Measurements from ENCODE around the gene DCLRE1C. TPM values are rescaled to one million over a fixed set of nuclear protein-coding genes. Genes with fewer than 3 reads are reported as not detected.

Gene DCLRE1C
- total RNA-seq, 5 donors from 2014 or later (not counting 1 experiment from before 2014, with no cell fraction given): 13.6 to 26.5 (median 23.1) TPM

GRCh38 chr10:14906765-14907164 lies 47.1 kb downstream of the DCLRE1C start:
- Histone ChIP-seq H3K27ac (ENCODE audit: low read length) (no peak overlapping the region), H3K27me3 (replicated peaks in 1 of 2; ENCODE audit: control insufficient read depth in 2 of 2, extremely low read depth in 1 of 2, insufficient read depth in 2 of 2, low read length in 1 of 2) (no peaks in the 10 kb centered on the region), H3K4me3 (ENCODE audit: control insufficient read depth in 1 of 2, extremely low read depth in 1 of 2, low read length in 1 of 2) (no peak overlapping the region), H3K36me3 (ENCODE audit: control insufficient read depth in 2 of 2, extremely low read depth in 1 of 2, insufficient read depth in 1 of 2, low read length in 1 of 2) (peaks cover 8 to 32% of the 10 kb centered on the region in 2 donors), H3K4me1 (ENCODE audit: control insufficient read depth in 1 of 2, extremely low read depth in 1 of 2, insufficient read depth in 2 of 2, low read length in 2 of 2) (peaks cover 0 to 2% of the 10 kb centered on the region in 2 experiments), H3K9me3 (no peaks in the 10 kb centered on the region)
- DNase-seq (no peak), ATAC-seq (replicated peaks in 1 of 4) (no peak)
- no peak overlapping the region for H3K4me3 Mint-ChIP-seq
- peaks cover 50% of the 10 kb centered on the region for H3K36me3 Mint-ChIP-seq
- 95% methylated on average over 2 of the region's 2 CpGs for WGBS (ENCODE audit: insufficient coverage)
- peak overlapping the region in 1 of 2 donors; percentile 35 for H3K27ac Mint-ChIP-seq
- peaks cover 0 to 5% (median 4%) of the 10 kb centered on the region in 3 donors for H3K9me3 Mint-ChIP-seq
- peaks cover 20 to 28% (median 23%) of the 10 kb centered on the region in 3 donors for H3K4me1 Mint-ChIP-seq
- ChIA-PET CTCF (no interaction called here), POLR2A (no interaction called here)
- H3K27me3 Mint-ChIP-seq: no peaks in the 10 kb centered on the region

- ATAC-seq (replicated peaks in 1 of 4) (peak; percentile 19 to 87 (median 42)), DNase-seq (peak in 2 of 35 experiments; percentile 23 to 35)
- Mint-ChIP-seq H3K9me3 (peaks cover 0 to 5% (median 4%) of the 10 kb centered on the region in 3 donors), H3K4me1 (peaks cover 19 to 21% (median 20%) of the 10 kb centered on the region in 3 donors), H3K27ac (peak overlapping the region; percentile 11 to 70), H3K4me3 (no peak overlapping the region), H3K27me3 (no peaks in the 10 kb centered on the region), H3K36me3 (peaks cover 42% of the 10 kb centered on the region)
- no peak overlapping the region for H3K4me3 ChIP-seq (ENCODE audit: control insufficient read depth in 1 of 2, extremely low read depth in 1 of 2, low read length in 1 of 2)
- peaks cover 0 to 2% of the 10 kb centered on the region in 2 experiments for H3K4me1 ChIP-seq (ENCODE audit: control insufficient read depth in 1 of 2, extremely low read depth in 1 of 2, insufficient read depth in 2 of 2, low read length in 2 of 2)
- ChIA-PET POLR2A (interaction anchor here (0.6 to 1.1 kb wide), 2 partner anchors 79 to 306 kb away, joined by 3 to 9 read pairs; no protein-coding TSS in a partner anchor), CTCF (interaction anchor here (0.6 to 1.3 kb wide), 5 partner anchors 10 to 602 kb away, joined by 3 to 4 read pairs (median 3); partner anchors contain the start of genes CDNF (in 1 of the 2), DCLRE1C (in 1 of the 2), HSPA14 (in 1 of the 2) and MSANTD7 (in 1 of the 2))
- no CpG with 5 or more reads among the region's 2 CpGs for WGBS (ENCODE audit: insufficient coverage)
- H3K36me3 ChIP-seq (ENCODE audit: control insufficient read depth in 2 of 2, extremely low read depth in 1 of 2, insufficient read depth in 1 of 2, low read length in 1 of 2): peaks cover 8 to 29% of the 10 kb centered on the region in 2 donors
- H3K27ac ChIP-seq (ENCODE audit: low read length): no peak overlapping the region
- no peaks in the 10 kb centered on the region for H3K27me3 ChIP-seq (replicated peaks in 1 of 2; ENCODE audit: control insufficient read depth in 2 of 2, extremely low read depth in 1 of 2, insufficient read depth in 2 of 2, low read length in 1 of 2)
- no peaks in the 10 kb centered on the region for H3K9me3 ChIP-seq
These were observed 48.0 kb downstream of the DCLRE1C start for GRCh38 chr10:14905890-14906289.

GRCh38 chr10:14904864-14905263 lies 49.0 kb downstream of the DCLRE1C start:
- Mint-ChIP-seq H3K9me3 (peaks cover 0 to 5% (median 4%) of the 10 kb centered on the region in 3 donors), H3K4me3 (no peak overlapping the region), H3K36me3 (peaks cover 31% of the 10 kb centered on the region), H3K27me3 (no peaks in the 10 kb centered on the region), H3K27ac (no peak overlapping the region), H3K4me1 (peaks cover 15 to 20% (median 19%) of the 10 kb centered on the region in 3 donors)
- ATAC-seq (replicated peaks in 1 of 4) (no peak), DNase-seq (no peak)
- peaks cover 0 to 2% of the 10 kb centered on the region in 2 experiments for H3K4me1 ChIP-seq (ENCODE audit: control insufficient read depth in 1 of 2, extremely low read depth in 1 of 2, insufficient read depth in 2 of 2, low read length in 2 of 2)
- no peak overlapping the region for H3K27ac ChIP-seq (ENCODE audit: low read length)
- no peaks in the 10 kb centered on the region for H3K9me3 ChIP-seq
- ChIA-PET CTCF (interaction anchor here (0.6 to 1.3 kb wide), 3 partner anchors 25 to 1280 kb away, joined by 3 read pairs; partner anchors contain the start of gene DCLRE1C (in 1 of the 2)), POLR2A (interaction anchor here in 1 of 2 donors (0.6 kb wide), 2 partner anchors 22 kb away, joined by 3 to 6 read pairs; no protein-coding TSS in a partner anchor)
- H3K27me3 ChIP-seq (replicated peaks in 1 of 2; ENCODE audit: control insufficient read depth in 2 of 2, extremely low read depth in 1 of 2, insufficient read depth in 2 of 2, low read length in 1 of 2): no peaks in the 10 kb centered on the region
- H3K36me3 ChIP-seq (ENCODE audit: control insufficient read depth in 2 of 2, extremely low read depth in 1 of 2, insufficient read depth in 1 of 2, low read length in 1 of 2): peaks cover 8 to 20% of the 10 kb centered on the region in 2 donors
- whole genome bisulfite sequencing (ENCODE audit: insufficient coverage): no CpG with 5 or more reads among the region's 2 CpGs
- no peak overlapping the region for H3K4me3 ChIP-seq (ENCODE audit: control insufficient read depth in 1 of 2, extremely low read depth in 1 of 2, low read length in 1 of 2)

- peaks cover 0 to 2% of the 10 kb centered on the region in 2 experiments for H3K4me1 ChIP-seq (ENCODE audit: control insufficient read depth in 1 of 2, extremely low read depth in 1 of 2, insufficient read depth in 2 of 2, low read length in 2 of 2)
- no peaks in the 10 kb centered on the region for H3K9me3 ChIP-seq
- peaks cover 8 to 16% of the 10 kb centered on the region in 2 donors for H3K36me3 ChIP-seq (ENCODE audit: control insufficient read depth in 2 of 2, extremely low read depth in 1 of 2, insufficient read depth in 1 of 2, low read length in 1 of 2)
- Mint-ChIP-seq H3K27me3 (no peaks in the 10 kb centered on the region), H3K9me3 (peaks cover 0 to 5% (median 4%) of the 10 kb centered on the region in 3 donors), H3K27ac (no peak overlapping the region), H3K36me3 (peaks cover 29% of the 10 kb centered on the region), H3K4me3 (no peak overlapping the region), H3K4me1 (peaks cover 15 to 20% (median 19%) of the 10 kb centered on the region in 3 donors)
- no peak overlapping the region for H3K4me3 ChIP-seq (ENCODE audit: control insufficient read depth in 1 of 2, extremely low read depth in 1 of 2, low read length in 1 of 2)
- ChIA-PET POLR2A (interaction anchor here in 1 of 2 donors (0.6 kb wide), 1 partner anchor 23 kb away, joined by 3 read pairs; no protein-coding TSS in a partner anchor), CTCF (interaction anchor here (1.0 to 1.3 kb wide), 3 partner anchors 23 to 50 kb away, joined by 3 read pairs; partner anchors contain the start of gene DCLRE1C (in 1 of the 2))
- no peaks in the 10 kb centered on the region for H3K27me3 ChIP-seq (replicated peaks in 1 of 2; ENCODE audit: control insufficient read depth in 2 of 2, extremely low read depth in 1 of 2, insufficient read depth in 2 of 2, low read length in 1 of 2)
- H3K27ac ChIP-seq (ENCODE audit: low read length): no peak overlapping the region
- ATAC-seq (replicated peaks in 1 of 4): peak in 2 of 4 experiments; percentile 56 to 77
- DNase-seq: peak in 22 of 35 experiments; percentile 5 to 56 (median 24)
- no CpG with 5 or more reads among the region's 1 CpG for WGBS (ENCODE audit: insufficient coverage)
These were observed 49.6 kb downstream of the DCLRE1C start for GRCh38 chr10:14904316-14904732.

- ChIA-PET POLR2A (no interaction called here), CTCF (interaction anchor here (0.5 to 0.7 kb wide), 2 partner anchors 104 to 1592 kb away, joined by 3 read pairs; no protein-coding TSS in a partner anchor)
- Histone ChIP-seq H3K27ac (ENCODE audit: low read length) (no peak overlapping the region), H3K36me3 (ENCODE audit: control insufficient read depth in 2 of 2, extremely low read depth in 1 of 2, insufficient read depth in 1 of 2, low read length in 1 of 2) (peaks cover 0 to 2% of the 10 kb centered on the region in 2 donors), H3K27me3 (replicated peaks in 1 of 2; ENCODE audit: control insufficient read depth in 2 of 2, extremely low read depth in 1 of 2, insufficient read depth in 2 of 2, low read length in 1 of 2) (no peaks in the 10 kb centered on the region), H3K9me3 (no peaks in the 10 kb centered on the region), H3K4me1 (ENCODE audit: control insufficient read depth in 1 of 2, extremely low read depth in 1 of 2, insufficient read depth in 2 of 2, low read length in 2 of 2) (peaks cover 0 to 3% of the 10 kb centered on the region in 2 experiments), H3K4me3 (ENCODE audit: control insufficient read depth in 1 of 2, extremely low read depth in 1 of 2, low read length in 1 of 2) (no peak overlapping the region)
- WGBS (ENCODE audit: insufficient coverage): 100% methylated on average over 1 of the region's 1 CpG
- no peak for ATAC-seq (replicated peaks in 1 of 4)
- Mint-ChIP-seq H3K4me1 (peaks cover 5 to 11% (median 5%) of the 10 kb centered on the region in 3 donors), H3K27ac (no peak overlapping the region), H3K4me3 (no peak overlapping the region), H3K36me3 (no peaks in the 10 kb centered on the region), H3K27me3 (no peaks in the 10 kb centered on the region), H3K9me3 (no peaks in the 10 kb centered on the region)
- DNase-seq: no peak
These were observed 62.7 kb downstream of the DCLRE1C start for GRCh38 chr10:14891151-14891550.

GRCh38 chr10:14889318-14889717 lies 64.6 kb downstream of the DCLRE1C start:
- no peaks in the 10 kb centered on the region for H3K9me3 ChIP-seq
- DNase-seq: peak in 1 of 35 experiments; percentile 36
- H3K4me3 ChIP-seq (ENCODE audit: control insufficient read depth in 1 of 2, extremely low read depth in 1 of 2, low read length in 1 of 2): no peak overlapping the region
- H3K27ac ChIP-seq (ENCODE audit: low read length): no peak overlapping the region
- H3K27me3 ChIP-seq (replicated peaks in 1 of 2; ENCODE audit: control insufficient read depth in 2 of 2, extremely low read depth in 1 of 2, insufficient read depth in 2 of 2, low read length in 1 of 2): no peaks in the 10 kb centered on the region
- POLR2A ChIA-PET: interaction anchor here in 1 of 2 donors (0.7 kb wide), 1 partner anchor 258 kb away, joined by 3 read pairs; no protein-coding TSS in a partner anchor
- Mint-ChIP-seq H3K27me3 (no peaks in the 10 kb centered on the region), H3K4me3 (no peak overlapping the region), H3K4me1 (peaks cover 5 to 11% (median 5%) of the 10 kb centered on the region in 3 donors), H3K36me3 (no peaks in the 10 kb centered on the region), H3K9me3 (no peaks in the 10 kb centered on the region), H3K27ac (peak overlapping the region in 1 of 2 donors; percentile 23)
- no CpG with 5 or more reads among the region's 2 CpGs for WGBS (ENCODE audit: insufficient coverage)
- CTCF ChIA-PET: interaction anchor here (0.6 to 1.9 kb wide), 7 partner anchors 9 to 78 kb away, joined by 3 to 6 read pairs (median 3); partner anchors contain the start of gene SUV39H2 (in 1 of the 2)
- peaks cover 0 to 3% of the 10 kb centered on the region in 2 experiments for H3K4me1 ChIP-seq (ENCODE audit: control insufficient read depth in 1 of 2, extremely low read depth in 1 of 2, insufficient read depth in 2 of 2, low read length in 2 of 2)
- ATAC-seq (replicated peaks in 1 of 4): no peak
- peaks cover 0 to 4% of the 10 kb centered on the region in 2 donors for H3K36me3 ChIP-seq (ENCODE audit: control insufficient read depth in 2 of 2, extremely low read depth in 1 of 2, insufficient read depth in 1 of 2, low read length in 1 of 2)
